ENCODE results near the gene HINT3. TPM values are rescaled to one million over a fixed set of nuclear protein-coding genes. Genes with fewer than 3 reads are reported as not detected.

Gene HINT3
- total RNA-seq, 6 experiments from 2014 or later, result 8.5 to 16.6 (median 14.3) TPM

GRCh38 chr6:125926711-125927110 lies 29.9 kb upstream of the HINT3 start:
- no peaks in the 10 kb centered on the region for H3K27me3 ChIP-seq
- ATAC-seq, result no peak
- TF ChIP-seq POLR2A (IDR thresholded peaks at IDR 0.05), result no peak
- TF ChIP-seq, protein P1, sequence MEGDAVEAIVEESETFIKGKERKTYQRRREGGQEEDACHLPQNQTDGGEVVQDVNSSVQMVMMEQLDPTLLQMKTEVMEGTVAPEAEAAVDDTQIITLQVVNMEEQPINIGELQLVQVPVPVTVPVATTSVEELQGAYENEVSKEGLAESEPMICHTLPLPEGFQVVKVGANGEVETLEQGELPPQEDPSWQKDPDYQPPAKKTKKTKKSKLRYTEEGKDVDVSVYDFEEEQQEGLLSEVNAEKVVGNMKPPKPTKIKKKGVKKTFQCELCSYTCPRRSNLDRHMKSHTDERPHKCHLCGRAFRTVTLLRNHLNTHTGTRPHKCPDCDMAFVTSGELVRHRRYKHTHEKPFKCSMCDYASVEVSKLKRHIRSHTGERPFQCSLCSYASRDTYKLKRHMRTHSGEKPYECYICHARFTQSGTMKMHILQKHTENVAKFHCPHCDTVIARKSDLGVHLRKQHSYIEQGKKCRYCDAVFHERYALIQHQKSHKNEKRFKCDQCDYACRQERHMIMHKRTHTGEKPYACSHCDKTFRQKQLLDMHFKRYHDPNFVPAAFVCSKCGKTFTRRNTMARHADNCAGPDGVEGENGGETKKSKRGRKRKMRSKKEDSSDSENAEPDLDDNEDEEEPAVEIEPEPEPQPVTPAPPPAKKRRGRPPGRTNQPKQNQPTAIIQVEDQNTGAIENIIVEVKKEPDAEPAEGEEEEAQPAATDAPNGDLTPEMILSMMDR (IDR thresholded peaks at IDR 0.05), result no peak
- H3K36me3 ChIP-seq, result peaks cover 0 to 41% (median 26%) of the 10 kb centered on the region in 4 donors
- no peaks in the 10 kb centered on the region for H3K9me3 ChIP-seq
- WGBS (ENCODE audit: insufficient coverage, low coverage, low lambda C conversion rate, missing lambda C conversion rate), result 92% methylated on average over 2 of the region's 3 CpGs
- H3K4me3 ChIP-seq, result no peak overlapping the region
- peaks cover 0 to 23% (median 11%) of the 10 kb centered on the region in 4 donors for H3K4me1 ChIP-seq
- no peak for DNase-seq
- H3K27ac ChIP-seq, result no peak overlapping the region
- intact Hi-C loops (cut with DNase I), result no loop called here

DNA sequence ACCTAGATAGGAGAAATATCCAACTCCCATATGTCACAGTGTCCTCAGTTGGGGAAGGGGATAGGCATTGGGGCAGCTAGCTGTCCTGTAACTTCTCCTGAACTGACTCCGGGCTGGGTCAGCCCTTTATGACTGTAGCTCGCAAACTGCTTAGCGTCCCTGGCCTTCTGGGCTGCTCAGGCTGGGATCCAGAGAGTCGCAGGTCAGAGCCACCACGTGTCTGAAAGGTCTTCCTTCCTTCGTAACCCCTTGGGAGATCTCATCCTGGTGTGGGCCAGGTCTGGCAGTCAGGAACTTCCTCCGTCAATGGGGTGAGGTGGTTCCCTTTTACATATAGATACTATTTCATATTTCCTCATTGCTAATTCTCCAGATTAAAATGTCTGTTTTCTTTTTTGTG lies 28.8 kb upstream of the HINT3 start:
- DNase-seq (peak in 1 of 3 donors; percentile 54), ATAC-seq (peak; percentile 10 to 77 (median 44))
- Histone ChIP-seq H3K27me3 (no peaks in the 10 kb centered on the region), H3K27ac (peak overlapping the region in 1 of 3 donors; percentile 12), H3K36me3 (peaks cover 0 to 38% (median 25%) of the 10 kb centered on the region in 4 donors), H3K9me3 (no peaks in the 10 kb centered on the region), H3K4me1 (peaks cover 0 to 14% (median 6%) of the 10 kb centered on the region in 4 donors), H3K4me3 (no peak overlapping the region)
- 63% methylated on average over 2 of the region's 7 CpGs for WGBS (ENCODE audit: insufficient coverage, low coverage, low lambda C conversion rate, missing lambda C conversion rate)
- TF ChIP-seq, protein P1 (IDR thresholded peaks at IDR 0.05), result no peak
- no peak for TF ChIP-seq POLR2A (IDR thresholded peaks at IDR 0.05)
- intact Hi-C loops (cut with DNase I), result no loop called here

DNA sequence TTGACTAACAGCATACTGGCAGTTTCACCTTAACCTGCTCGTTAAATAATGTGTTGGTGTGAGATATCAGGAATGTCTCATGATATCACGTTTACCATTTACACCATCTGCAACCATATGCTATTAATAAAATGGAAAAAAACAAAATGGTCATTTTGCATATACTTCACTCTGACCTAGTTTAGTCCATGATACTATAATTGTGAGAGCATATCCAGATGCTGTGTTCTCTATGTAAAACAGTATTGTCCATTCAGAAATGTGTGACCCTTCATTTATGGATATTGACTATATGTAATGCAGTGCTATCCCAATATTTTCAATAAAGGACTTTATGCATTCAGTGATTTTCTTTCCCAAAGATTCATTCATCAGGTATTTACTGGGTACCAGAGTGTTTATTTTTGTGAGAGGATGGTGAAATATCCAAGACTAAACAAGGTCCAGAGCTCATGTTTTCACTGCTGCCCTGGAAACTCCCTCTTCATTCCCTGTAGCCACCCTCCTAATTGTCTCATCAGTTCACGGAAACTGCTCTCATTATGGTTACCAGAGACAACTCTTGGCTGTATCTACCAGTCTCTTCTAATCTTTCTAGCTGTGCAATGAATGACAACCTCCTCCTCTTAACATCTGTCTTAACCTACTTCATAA lies 25.7 kb upstream of the HINT3 start:
- peak; percentile 49 to 87 (median 80) for ATAC-seq
- Histone ChIP-seq H3K36me3 (peaks cover 0 to 34% (median 16%) of the 10 kb centered on the region in 4 donors), H3K4me1 (no peaks in the 10 kb centered on the region), H3K27me3 (no peaks in the 10 kb centered on the region), H3K9me3 (no peaks in the 10 kb centered on the region), H3K27ac (no peak overlapping the region), H3K4me3 (no peak overlapping the region)
- DNase-seq, result no peak
- 53% methylated on average over 3 of the region's 3 CpGs for WGBS (ENCODE audit: insufficient coverage, low coverage, low lambda C conversion rate, missing lambda C conversion rate)
- TF ChIP-seq, protein P1 (IDR thresholded peaks at IDR 0.05), result no peak
- no peak for TF ChIP-seq POLR2A (IDR thresholded peaks at IDR 0.05)
- intact Hi-C loops (cut with DNase I), result no loop called here

DNA sequence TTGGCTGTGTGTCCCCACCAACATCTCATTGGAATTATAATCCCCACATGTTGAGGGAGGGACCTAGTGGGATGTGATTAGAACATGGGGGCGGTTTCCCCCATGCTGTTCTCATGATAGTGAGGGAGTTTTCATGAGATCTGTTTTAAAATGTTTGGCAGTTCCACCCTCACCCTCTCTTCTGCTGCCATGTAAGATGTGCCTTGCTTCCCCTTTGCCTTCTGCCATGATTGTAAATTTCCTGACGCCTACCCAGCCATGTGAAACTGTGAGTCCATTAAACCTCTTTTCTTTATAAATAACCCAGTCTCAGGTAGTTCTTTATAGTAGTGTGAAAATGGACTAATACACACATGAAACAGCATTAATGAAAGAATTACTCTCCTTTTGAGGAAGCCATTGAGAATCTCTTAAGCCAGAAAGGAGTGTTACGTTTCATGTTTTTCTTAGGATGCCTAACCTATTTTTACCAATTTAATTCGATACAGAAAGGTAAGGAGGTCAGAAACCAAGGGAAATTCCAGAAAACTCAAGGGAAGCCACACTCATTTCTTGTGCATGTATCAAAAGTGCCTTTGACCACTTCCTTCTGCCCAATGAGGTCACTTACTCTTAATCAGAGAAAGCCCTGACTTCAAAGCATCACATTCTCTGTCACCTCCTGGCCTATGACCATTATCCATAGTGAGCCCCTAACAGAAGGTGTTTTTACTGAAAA lies 24.7 kb upstream of the HINT3 start:
- H3K4me1 ChIP-seq, result no peaks in the 10 kb centered on the region
- intact Hi-C loops (cut with DNase I), result no loop called here
- TF ChIP-seq POLR2A (IDR thresholded peaks at IDR 0.05), result no peak
- TF ChIP-seq, protein P1 (IDR thresholded peaks at IDR 0.05), result no peak
- no peaks in the 10 kb centered on the region for H3K27me3 ChIP-seq
- ATAC-seq, result no peak
- DNase-seq, result no peak
- WGBS (ENCODE audit: insufficient coverage, low coverage, low lambda C conversion rate, missing lambda C conversion rate), result 83% methylated on average over 4 of the region's 4 CpGs
- no peak overlapping the region for H3K27ac ChIP-seq
- peaks cover 0 to 27% (median 16%) of the 10 kb centered on the region in 4 donors for H3K36me3 ChIP-seq
- no peaks in the 10 kb centered on the region for H3K9me3 ChIP-seq
- H3K4me3 ChIP-seq, result no peak overlapping the region
